ENCODE data around the gene CKS1B. TPM values are rescaled to one million over a fixed set of nuclear protein-coding genes. Genes with fewer than 3 reads are reported as not detected.
"Not testable (repeated sequence)": the region's sequence is repeated elsewhere in the genome, so short reads cannot be mapped to it uniquely, and the experiment has no call there.

The CKS1B gene
- total RNA-seq, 4 donors from 2014 or later = 34.9 to 72.8 (median 55.3) TPM

DNA sequence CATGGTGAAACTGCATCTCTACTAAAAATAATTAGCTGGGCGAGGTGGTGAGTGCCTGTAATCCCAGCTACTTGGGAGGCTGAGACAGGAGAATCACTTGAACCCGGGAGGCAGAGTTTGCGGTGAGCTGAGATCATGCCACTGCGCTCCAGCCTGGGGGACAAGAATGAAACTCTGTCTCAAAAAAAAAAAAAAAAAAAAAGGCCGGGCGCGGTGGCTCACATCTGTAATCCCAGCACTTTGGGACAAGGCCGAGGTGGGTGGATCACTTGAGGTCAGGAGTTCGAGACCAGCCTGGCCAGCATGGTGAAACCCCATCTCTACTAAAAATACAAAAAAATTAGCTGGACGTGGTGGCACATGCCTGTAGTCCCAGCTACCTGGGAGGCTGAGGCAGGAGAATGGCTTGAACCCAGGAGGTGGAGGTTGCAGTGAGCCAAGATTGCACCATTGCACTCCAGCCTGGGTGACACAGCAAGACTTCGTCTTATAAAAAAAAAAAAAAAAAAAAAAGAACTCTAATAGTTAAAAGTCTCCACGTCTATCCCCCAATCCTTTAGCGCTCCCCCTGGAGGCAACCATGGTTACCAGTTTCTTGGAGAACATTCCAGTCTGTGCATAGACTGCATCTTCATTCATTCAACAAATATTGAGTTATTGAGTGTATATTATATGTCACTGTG lies 21.0 kb downstream of the CKS1B start:
- Histone ChIP-seq H3K36me3 (peaks cover 0 to 31% (median 0%) of the 10 kb centered on the region in 3 donors), H3K4me1 (peaks cover 18 to 47% (median 20%) of the 10 kb centered on the region in 3 donors)
- not testable (repeated sequence) for H3K27me3 ChIP-seq, H3K27ac ChIP-seq, H3K9me3 ChIP-seq, DNase-seq, H3K4me3 ChIP-seq
- 63 to 66% methylated on average over 13 of the region's 13 CpGs for WGBS, 2 donors
- intact Hi-C loops (cut with DNase I) = loop anchor here (5.0 kb wide), 1 partner anchor 33 kb away; the partner anchor contains the start of gene PYGO2
- TF ChIP-seq, protein P1, sequence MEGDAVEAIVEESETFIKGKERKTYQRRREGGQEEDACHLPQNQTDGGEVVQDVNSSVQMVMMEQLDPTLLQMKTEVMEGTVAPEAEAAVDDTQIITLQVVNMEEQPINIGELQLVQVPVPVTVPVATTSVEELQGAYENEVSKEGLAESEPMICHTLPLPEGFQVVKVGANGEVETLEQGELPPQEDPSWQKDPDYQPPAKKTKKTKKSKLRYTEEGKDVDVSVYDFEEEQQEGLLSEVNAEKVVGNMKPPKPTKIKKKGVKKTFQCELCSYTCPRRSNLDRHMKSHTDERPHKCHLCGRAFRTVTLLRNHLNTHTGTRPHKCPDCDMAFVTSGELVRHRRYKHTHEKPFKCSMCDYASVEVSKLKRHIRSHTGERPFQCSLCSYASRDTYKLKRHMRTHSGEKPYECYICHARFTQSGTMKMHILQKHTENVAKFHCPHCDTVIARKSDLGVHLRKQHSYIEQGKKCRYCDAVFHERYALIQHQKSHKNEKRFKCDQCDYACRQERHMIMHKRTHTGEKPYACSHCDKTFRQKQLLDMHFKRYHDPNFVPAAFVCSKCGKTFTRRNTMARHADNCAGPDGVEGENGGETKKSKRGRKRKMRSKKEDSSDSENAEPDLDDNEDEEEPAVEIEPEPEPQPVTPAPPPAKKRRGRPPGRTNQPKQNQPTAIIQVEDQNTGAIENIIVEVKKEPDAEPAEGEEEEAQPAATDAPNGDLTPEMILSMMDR (IDR thresholded peaks at IDR 0.05) = peak in 4 of 6 experiments; percentile 14 to 45 (median 34)

DNA sequence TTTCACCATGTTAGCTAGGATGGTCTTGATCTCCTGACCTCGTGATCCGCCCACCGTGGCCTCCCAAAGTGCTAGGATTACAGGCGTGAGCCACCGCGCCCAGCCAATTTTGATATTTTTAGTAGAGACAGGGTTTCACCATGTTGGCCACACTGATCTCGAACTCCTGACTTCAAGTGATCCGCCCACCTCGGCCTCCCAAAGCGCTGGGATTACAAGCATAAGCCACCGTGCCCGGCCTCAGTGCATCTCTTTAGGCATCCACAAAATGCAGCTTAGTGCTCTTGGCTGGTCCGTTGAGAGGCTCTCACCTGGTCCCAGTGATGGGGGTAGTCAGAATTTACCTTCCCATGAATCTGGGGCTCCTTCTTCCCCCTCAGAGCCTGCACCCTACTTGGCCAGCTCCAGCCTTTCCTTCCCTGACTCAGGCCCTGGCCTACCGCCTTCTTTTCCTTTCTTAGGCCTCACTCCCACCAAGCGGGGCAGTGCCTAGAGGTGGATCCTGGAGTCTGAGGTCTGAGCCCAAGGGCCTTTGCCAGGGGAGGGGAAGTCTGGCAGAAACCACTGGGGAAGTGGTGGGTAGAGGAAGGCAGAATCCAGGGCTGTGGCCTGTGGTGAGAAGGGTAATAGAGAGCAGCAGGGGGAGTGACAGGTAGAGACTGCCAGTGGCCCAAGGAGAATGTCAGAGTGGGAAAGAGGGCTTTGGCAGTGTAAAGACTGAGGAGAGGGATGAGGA lies 22.7 kb downstream of the CKS1B start:
- Histone ChIP-seq H3K27me3 (no peaks in the 10 kb centered on the region), H3K4me1 (peaks cover 18 to 47% (median 20%) of the 10 kb centered on the region in 3 donors), H3K4me3 (no peak overlapping the region), H3K36me3 (peaks cover 0 to 14% (median 0%) of the 10 kb centered on the region in 3 donors), H3K27ac (no peak overlapping the region), H3K9me3 (no peaks in the 10 kb centered on the region)
- WGBS, 2 donors = 81 to 87% methylated on average over 7 to 10 of the region's 15 CpGs
- no peak for DNase-seq
- intact Hi-C loops (cut with DNase I) = loop anchor here (5.0 kb wide), 1 partner anchor 35 kb away; the partner anchor contains the start of gene PYGO2
- TF ChIP-seq, protein P1 (IDR thresholded peaks at IDR 0.05) = no peak
- TF ChIP-seq POLR2A (IDR thresholded peaks at IDR 0.05) = no peak

DNA sequence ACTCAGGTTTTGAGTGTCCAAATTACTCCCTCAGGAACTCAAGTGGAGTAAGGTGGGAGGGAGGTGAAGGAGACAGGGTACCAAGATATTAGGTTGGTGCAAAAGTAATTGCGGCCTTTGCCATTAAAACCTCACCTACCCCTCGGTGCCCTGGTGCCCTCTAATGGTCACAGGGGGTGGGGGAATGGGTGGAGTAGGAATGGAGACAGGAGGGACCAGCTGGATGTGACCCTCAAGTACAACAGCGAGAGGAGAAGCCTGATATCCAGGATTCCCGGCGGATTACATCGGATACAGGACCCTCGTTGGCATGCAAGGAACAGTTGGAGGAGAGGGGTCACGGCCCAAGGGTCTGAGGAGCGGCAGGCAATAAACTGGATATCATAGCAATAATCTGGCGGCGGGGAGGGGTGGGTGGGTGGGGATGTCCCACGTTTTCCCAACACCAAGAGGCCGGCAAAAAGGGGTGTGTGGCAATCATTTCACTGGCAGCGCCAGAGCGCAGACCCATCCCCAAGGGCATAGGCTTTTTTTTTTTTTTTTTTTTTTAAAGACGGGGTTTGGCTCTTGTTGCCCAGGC lies 23.8 kb downstream of the CKS1B start:
- H3K4me3 ChIP-seq = no peak overlapping the region
- H3K4me1 ChIP-seq = peaks cover 18 to 47% (median 20%) of the 10 kb centered on the region in 3 donors
- peak overlapping the region in 1 of 4 donors; percentile 99 for H3K27ac ChIP-seq
- peaks cover 0 to 2% (median 0%) of the 10 kb centered on the region in 3 donors for H3K36me3 ChIP-seq
- DNase-seq = no peak
- TF ChIP-seq POLR2A (IDR thresholded peaks at IDR 0.05) = no peak
- TF ChIP-seq, protein P1 (IDR thresholded peaks at IDR 0.05) = no peak
- no peaks in the 10 kb centered on the region for H3K9me3 ChIP-seq
- intact Hi-C loops (cut with DNase I) = loop anchor here (5.0 kb wide), 1 partner anchor 36 kb away; the partner anchor contains the start of gene PYGO2
- WGBS, 2 donors = 70 to 77% methylated on average over 16 of the region's 16 CpGs
- no peaks in the 10 kb centered on the region for H3K27me3 ChIP-seq

DNA sequence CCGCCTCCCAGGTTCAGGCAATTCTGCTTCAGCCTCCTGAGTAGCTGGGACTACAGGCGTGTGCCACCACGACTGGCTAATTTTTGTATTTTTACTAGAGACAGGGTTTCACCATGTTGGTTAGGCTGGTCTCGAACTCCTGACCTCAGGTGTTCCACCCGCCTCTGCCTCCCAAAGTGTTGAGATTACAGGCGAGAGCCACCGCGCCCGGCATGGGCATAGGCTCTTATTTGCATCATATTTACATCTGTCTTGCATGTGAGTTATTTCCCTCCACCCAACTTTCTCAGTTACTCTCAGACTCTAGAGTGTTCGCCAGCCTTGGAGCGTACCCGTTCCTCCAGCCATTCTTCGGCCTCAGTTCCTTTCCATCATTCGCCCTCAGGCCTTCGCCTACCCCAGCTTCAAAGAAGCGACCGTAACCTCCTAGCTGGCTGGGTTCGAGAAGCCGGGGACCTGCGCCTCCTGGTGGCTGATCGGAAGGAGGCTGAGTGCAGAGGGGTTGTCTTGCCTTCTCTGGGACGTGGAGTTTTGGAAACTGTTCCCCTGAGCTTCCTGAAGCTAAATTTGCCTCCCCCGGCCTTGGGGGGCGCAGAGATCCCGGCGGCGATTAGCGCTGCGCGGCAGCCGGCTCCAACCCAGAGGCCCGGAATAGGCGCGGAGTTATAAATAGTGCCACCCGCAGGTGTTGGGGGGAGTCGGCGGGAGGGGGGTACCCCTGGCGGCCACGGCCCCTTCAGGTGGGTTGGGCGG lies 24.5 kb downstream of the CKS1B start:
- Histone ChIP-seq H3K27ac (peak overlapping the region; percentile 97 to 99 (median 98)), H3K27me3 (no peaks in the 10 kb centered on the region), H3K4me3 (peak overlapping the region; percentile 77 to 96 (median 86)), H3K36me3 (no peaks in the 10 kb centered on the region), H3K4me1 (peaks cover 18 to 48% (median 25%) of the 10 kb centered on the region in 3 donors), H3K9me3 (no peaks in the 10 kb centered on the region)
- 12 to 23% methylated on average over 14 to 27 of the region's 40 CpGs for WGBS, 2 donors
- no peak for DNase-seq
- TF ChIP-seq, protein P1 (IDR thresholded peaks at IDR 0.05) = peak; percentile 69 to 91 (median 84)
- TF ChIP-seq POLR2A (IDR thresholded peaks at IDR 0.05) = no peak
- intact Hi-C loops (cut with DNase I) = loop anchor here (5.0 kb wide), 1 partner anchor 37 kb away; the partner anchor contains the start of gene PYGO2
